Endothelial cell (in vitro differentiated cells): ENCODE results near the gene CABP4. TPM values are rescaled to one million over a fixed set of nuclear protein-coding genes. Genes with fewer than 3 reads are reported as not detected.
"Not testable (repeated sequence)": the region's sequence is repeated elsewhere in the genome, so short reads cannot be mapped to it uniquely, and the experiment has no call there.

Experiments used
- DNase-seq: peaks from one replicate; pipeline ENCODE4 v3.0.0; 2021; ENCODE audit warnings: low spot score
- H3K27ac Mint-ChIP-seq: one replicate; pipeline ENCODE4 v1.8.0; 2021; ENCODE audit warnings: mixed read lengths, inconsistent platforms; ENCODE audit not compliant: unreplicated experiment
- H3K27me3 Mint-ChIP-seq: one replicate; pipeline ENCODE4 v1.8.0; 2021; ENCODE audit warnings: mild to moderate bottlenecking, moderate library complexity, mixed read lengths, inconsistent platforms; ENCODE audit not compliant: unreplicated experiment
- H3K36me3 Mint-ChIP-seq: one replicate; pipeline ENCODE4 v1.8.0; 2021; ENCODE audit warnings: mild to moderate bottlenecking, low read depth, mixed read lengths, inconsistent platforms; ENCODE audit not compliant: unreplicated experiment
- H3K4me1 Mint-ChIP-seq: one replicate; pipeline ENCODE4 v1.8.0; 2021; ENCODE audit warnings: mild to moderate bottlenecking, mixed read lengths, inconsistent platforms; ENCODE audit not compliant: unreplicated experiment
- H3K4me3 Mint-ChIP-seq: one replicate; pipeline ENCODE4 v1.8.0; 2021; ENCODE audit warnings: mild to moderate bottlenecking, mixed read lengths, inconsistent platforms; ENCODE audit not compliant: unreplicated experiment
- H3K9me3 Mint-ChIP-seq: one replicate; pipeline ENCODE4 v1.8.0; 2021; ENCODE audit warnings: mixed read lengths, inconsistent platforms; ENCODE audit not compliant: unreplicated experiment
- total RNA-seq: library from RNA; stranded (reverse); fragmentation: NEBNext Ultra II Directional; extraction: Animal tissue kit (Norgen Biotek cat#: 25700); gene quantifications from one replicate; pipeline ENCODE4 v1.2.1, GENCODE V29; 2021; ENCODE audit not compliant: unreplicated experiment
- TF ChIP-seq, protein P1 (sequence below): fragments of 200-600 bp; sonication (generic); IDR thresholded peaks from one replicate; pipeline ENCODE4 v1.5.0; 2021; ENCODE audit warnings: antibody characterized with exemption; ENCODE audit not compliant: unreplicated experiment

Gene CABP4
- total RNA-seq, 1 donor from 2014 or later, result not detected

DNA sequence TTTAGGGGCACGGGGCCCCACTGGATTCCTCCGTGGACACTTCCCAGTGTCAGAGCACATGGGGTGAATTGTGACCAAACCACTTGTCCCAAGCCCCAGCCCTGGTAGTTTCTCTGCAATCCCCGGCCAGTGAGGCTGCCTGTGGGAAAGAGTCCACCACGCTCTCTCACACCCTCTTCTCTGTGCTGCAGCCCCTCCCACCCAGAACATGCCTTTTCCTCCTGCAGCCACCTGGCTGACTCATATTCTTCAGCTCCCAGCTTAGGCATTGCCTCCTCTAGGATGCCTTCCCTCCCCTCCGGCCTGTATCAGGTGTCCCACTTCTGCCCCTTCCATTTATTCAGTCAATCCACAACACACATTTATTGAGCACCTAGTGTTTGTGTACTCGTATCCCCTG, 32.3 kb upstream of the CABP4 start:
- H3K27ac Mint-ChIP-seq, result no peak overlapping the region
- TF ChIP-seq, protein P1, sequence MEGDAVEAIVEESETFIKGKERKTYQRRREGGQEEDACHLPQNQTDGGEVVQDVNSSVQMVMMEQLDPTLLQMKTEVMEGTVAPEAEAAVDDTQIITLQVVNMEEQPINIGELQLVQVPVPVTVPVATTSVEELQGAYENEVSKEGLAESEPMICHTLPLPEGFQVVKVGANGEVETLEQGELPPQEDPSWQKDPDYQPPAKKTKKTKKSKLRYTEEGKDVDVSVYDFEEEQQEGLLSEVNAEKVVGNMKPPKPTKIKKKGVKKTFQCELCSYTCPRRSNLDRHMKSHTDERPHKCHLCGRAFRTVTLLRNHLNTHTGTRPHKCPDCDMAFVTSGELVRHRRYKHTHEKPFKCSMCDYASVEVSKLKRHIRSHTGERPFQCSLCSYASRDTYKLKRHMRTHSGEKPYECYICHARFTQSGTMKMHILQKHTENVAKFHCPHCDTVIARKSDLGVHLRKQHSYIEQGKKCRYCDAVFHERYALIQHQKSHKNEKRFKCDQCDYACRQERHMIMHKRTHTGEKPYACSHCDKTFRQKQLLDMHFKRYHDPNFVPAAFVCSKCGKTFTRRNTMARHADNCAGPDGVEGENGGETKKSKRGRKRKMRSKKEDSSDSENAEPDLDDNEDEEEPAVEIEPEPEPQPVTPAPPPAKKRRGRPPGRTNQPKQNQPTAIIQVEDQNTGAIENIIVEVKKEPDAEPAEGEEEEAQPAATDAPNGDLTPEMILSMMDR, result no peak
- no peak for DNase-seq
- no peaks in the 10 kb centered on the region for H3K36me3 Mint-ChIP-seq
- no peaks in the 10 kb centered on the region for H3K9me3 Mint-ChIP-seq
- no peaks in the 10 kb centered on the region for H3K4me1 Mint-ChIP-seq
- H3K27me3 Mint-ChIP-seq, result peaks cover 15% of the 10 kb centered on the region
- H3K4me3 Mint-ChIP-seq, result peak overlapping the region; percentile 52

DNA sequence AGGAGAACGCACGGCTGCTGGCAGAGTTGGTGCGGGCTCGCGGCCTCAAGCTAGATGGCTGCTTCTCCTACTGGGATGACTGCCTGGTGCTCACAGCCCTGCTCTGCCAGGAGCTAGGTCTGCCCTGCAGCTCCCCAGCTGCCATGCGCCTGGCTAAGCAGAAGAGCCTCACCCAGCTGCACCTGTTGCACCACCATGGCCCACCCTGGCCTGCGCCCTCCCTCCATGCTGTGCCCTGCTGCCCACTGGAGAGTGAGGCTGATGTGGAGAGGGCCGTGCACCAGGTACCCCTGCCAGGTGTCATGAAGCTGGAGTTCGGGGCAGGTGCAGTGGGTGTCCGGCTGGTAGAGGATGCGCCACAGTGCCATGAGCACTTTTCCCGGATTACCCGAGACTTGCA, 31.7 kb upstream of the CABP4 start:
- TF ChIP-seq, protein P1, result no peak
- H3K36me3 Mint-ChIP-seq, result no peaks in the 10 kb centered on the region
- no peak overlapping the region for H3K27ac Mint-ChIP-seq
- no peaks in the 10 kb centered on the region for H3K9me3 Mint-ChIP-seq
- no peak for DNase-seq
- no peak overlapping the region for H3K4me3 Mint-ChIP-seq
- no peaks in the 10 kb centered on the region for H3K4me1 Mint-ChIP-seq
- H3K27me3 Mint-ChIP-seq, result peaks cover 15% of the 10 kb centered on the region

DNA sequence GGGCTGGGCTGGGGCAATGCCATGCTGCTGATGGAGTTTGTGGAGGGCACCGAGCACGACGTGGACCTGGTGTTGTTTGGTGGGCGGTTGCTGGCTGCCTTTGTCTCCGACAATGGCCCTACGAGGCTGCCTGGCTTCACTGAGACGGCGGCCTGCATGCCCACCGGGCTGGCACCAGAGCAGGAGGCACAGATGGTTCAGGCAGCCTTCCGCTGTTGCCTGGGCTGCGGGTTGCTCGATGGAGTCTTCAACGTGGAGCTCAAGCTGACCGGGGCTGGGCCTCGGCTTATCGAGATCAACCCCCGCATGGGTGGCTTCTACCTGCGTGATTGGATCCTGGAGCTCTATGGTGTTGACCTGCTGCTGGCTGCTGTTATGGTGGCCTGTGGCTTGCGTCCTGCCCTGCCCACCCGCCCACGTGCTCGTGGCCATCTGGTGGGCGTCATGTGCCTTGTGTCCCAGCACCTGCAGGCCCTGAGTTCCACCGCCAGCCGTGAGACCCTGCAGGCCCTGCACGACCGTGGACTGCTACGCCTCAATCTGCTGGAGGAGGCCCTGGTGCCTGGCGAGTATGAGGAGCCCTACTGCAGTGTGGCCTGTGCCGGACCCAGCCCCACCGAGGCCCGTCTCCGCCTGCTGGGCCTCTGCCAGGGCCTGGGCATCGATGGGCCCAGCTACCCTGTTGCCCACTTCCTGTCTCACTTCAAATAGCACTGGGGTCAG, 31.1 kb upstream of the CABP4 start:
- Mint-ChIP-seq H3K27me3 (peaks cover 17% of the 10 kb centered on the region), H3K9me3 (no peaks in the 10 kb centered on the region), H3K27ac (no peak overlapping the region), H3K4me3 (no peak overlapping the region), H3K4me1 (peaks cover 3% of the 10 kb centered on the region), H3K36me3 (no peaks in the 10 kb centered on the region)
- TF ChIP-seq, protein P1, result no peak
- DNase-seq, result no peak

DNA sequence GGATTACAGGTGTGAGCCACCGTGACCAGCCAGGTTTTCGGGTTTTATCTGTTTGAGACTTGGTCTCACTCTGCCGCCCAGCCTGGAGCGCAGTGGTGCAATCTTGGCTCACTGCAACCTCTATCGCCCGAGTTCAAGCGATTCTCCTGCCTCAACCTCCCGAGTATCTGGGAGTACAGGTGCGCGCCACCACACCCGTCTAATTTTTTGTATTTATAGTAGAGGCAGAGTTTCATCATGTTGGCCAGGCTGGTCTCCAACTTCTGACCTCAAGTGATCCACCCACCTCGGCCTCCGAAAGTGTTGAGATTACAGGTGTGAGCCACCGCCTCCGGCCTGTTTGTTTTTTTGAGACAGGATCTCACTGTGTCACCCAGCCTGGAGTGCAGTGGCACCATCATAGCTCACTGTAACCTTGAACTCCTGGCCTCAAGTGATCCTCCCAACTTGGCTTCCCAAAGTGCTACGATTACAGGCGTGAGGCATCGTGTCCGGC, 27.7 kb upstream of the CABP4 start:
- peak overlapping the region; percentile 42 for H3K27ac Mint-ChIP-seq
- H3K36me3 Mint-ChIP-seq, result peaks cover 10% of the 10 kb centered on the region

DNA sequence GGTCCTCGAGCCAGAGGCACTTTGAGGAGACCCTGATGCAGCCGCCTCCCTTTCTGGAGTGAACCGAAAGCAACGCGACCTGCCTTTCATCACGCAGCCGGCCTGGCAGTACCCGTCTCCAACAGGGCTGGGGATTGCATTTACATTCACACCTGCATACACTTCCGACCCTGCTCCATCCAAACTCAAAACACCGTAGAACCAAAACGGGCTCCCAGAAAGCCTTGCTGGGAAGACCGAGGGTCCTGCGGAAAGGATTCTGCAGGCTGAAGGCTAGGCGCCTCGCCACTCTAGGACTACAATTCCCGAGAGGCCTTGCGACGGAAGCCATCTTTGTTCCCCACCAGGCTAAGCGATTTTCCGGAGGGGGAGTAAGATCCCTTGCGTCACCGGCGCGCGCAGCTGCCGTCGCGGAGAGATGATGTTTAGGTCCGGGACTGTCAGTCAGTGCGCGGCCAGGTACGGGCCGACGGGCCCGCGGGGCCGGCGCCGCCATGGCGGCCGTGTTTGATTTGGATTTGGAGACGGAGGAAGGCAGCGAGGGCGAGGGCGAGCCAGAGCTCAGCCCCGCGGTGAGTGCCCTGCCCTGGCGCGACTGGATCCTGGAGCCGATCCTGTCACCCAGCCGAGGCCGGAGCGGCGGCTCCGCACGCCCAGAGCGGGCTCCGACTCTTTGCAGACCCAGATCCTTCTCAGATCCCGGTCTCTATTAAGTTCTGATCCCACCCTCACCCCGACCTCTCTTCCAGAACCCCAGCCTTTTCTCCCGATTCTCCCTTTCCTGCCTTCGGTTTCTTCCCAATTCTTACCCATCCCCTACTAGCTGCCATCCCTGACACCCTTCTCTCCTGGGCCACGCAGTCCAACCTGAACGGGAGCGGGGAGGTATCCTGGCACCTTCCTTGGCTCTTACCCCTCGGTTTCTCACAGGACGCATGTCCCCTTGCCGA, 26.8 kb upstream of the CABP4 start, which contains the start of gene RPS6KB2:
Gene RPS6KB2 (plus strand): TSS at position 443 of the 950 bp plus-strand sequence. CDS start 52 bp downstream, at position 495.
- H3K27ac Mint-ChIP-seq, result peak within 1 kb of the TSS; percentile 75
- peak; percentile 99 for DNase-seq
- peaks cover 17% of the 10 kb centered on the region for H3K27me3 Mint-ChIP-seq
- H3K9me3 Mint-ChIP-seq, result no peaks in the 10 kb centered on the region
- TF ChIP-seq, protein P1, result no peak
- peak within 1 kb of the TSS; percentile 99 for H3K4me3 Mint-ChIP-seq
- H3K36me3 Mint-ChIP-seq, result peaks cover 10% of the 10 kb centered on the region
- peaks cover 3% of the 10 kb centered on the region for H3K4me1 Mint-ChIP-seq

More for the DNA sequence above, 27.7 kb upstream of the CABP4 start:
- Mint-ChIP-seq H3K4me3 (peak overlapping the region; percentile 99), H3K27me3 (peaks cover 17% of the 10 kb centered on the region)
- DNase-seq, H3K9me3 Mint-ChIP-seq, H3K4me1 Mint-ChIP-seq: not testable (repeated sequence)
